ENCODE measurements around the gene ATG4D. TPM values are rescaled to one million over a fixed set of nuclear protein-coding genes. Genes with fewer than 3 reads are reported as not detected.

Gene ATG4D
- total RNA-seq, 4 donors from 2014 or later, result 5.2 to 20.7 (median 6.9) TPM

DNA sequence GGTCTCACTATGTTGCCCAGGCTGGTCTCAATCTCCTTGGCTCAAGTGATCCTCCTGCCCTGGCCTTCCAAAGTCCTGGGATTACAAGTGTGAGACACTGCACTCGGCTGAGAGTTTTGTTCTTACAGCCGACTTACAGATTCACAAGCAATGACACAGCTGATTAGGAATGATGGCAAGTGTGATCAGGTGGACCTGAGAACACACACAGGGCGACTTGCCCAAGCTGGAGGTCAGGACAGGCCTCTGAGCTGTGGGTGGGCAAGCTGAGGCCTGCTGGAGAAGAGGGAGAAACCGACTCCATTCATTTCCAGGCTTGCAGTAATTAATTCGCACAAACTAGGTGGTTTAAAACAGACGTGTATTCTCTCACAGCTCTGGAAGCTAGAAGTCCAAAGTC, 8.1 kb upstream of the ATG4D start:
- TF ChIP-seq, protein P1, sequence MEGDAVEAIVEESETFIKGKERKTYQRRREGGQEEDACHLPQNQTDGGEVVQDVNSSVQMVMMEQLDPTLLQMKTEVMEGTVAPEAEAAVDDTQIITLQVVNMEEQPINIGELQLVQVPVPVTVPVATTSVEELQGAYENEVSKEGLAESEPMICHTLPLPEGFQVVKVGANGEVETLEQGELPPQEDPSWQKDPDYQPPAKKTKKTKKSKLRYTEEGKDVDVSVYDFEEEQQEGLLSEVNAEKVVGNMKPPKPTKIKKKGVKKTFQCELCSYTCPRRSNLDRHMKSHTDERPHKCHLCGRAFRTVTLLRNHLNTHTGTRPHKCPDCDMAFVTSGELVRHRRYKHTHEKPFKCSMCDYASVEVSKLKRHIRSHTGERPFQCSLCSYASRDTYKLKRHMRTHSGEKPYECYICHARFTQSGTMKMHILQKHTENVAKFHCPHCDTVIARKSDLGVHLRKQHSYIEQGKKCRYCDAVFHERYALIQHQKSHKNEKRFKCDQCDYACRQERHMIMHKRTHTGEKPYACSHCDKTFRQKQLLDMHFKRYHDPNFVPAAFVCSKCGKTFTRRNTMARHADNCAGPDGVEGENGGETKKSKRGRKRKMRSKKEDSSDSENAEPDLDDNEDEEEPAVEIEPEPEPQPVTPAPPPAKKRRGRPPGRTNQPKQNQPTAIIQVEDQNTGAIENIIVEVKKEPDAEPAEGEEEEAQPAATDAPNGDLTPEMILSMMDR (IDR thresholded peaks at IDR 0.05; ENCODE audit: low read depth), result no peak

DNA sequence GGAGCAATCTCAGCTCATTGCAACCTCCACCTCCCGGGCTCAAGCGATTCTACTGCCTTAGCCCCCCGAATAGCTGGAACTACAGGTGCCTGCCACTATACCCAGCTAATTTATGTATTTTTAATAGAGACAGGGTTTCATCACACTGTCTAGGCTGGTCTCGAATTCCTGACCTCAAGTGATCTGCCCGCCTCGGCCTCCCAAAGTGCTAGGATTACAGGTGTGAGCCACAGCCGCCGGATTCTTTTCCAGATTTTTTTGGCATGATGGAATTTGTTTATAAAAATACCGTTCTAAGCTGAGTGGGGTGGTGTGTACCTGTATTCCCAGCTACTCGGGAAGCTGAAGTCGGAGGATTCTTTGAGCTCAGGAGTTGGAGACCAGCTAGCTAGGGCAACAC, 6.0 kb upstream of the ATG4D start:
- TF ChIP-seq, protein P1 (IDR thresholded peaks at IDR 0.05; ENCODE audit: low read depth), result no peak

DNA sequence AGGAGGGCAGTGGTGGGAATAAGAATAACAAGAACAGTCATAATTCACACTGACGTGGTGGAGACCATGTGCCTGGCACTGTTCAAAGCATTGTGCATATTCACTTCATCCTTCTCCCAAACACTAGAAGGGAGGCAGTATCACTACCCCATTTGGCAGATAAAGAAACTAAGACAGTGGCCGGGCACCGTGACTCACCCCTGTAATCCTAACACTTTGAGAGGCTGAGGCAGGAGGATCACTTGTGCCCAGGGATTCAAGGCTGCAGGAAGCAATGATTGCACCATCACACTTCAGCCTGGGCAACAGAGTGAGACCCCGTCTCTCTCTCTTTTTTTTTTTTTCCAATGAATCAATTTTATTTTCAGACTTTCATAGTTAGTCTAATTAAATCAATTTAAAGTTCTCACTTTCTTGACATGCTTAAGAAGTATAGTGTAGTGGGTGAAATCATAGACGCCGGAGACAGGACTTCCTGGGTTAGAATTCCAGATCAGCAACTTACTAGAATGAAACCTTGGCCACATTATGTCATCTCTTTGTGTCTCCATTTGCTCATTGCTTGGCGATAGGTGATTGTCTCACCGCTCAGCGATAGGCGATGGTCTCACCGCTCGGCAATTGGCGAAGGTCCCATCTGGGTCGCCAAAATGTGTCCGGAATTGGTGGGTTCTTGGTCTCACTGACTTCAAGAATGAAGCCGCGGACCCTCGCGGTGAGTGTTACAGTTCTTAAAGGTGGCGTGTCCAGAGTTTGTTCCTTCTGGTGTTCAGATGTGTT, 5.3 kb upstream of the ATG4D start:
- TF ChIP-seq, protein P1 (IDR thresholded peaks at IDR 0.05; ENCODE audit: low read depth), result no peak

DNA sequence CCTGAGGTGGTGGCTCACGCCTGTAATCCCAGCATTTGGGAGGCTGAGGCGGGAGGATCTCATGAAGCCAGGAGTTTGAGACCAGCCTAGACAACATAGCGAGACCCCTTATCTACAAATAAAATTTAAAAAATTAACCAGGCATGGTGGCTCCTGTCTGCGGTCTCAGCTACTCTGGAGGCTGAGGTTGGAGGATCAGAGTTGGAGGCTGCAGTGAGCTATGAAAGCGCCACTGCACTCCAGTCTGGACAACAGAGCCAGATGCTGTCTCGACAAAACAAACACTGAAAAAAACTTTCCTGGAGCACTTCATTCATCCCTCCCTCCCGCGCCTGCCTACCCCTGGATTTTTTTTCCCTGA, 665 bp upstream of the ATG4D start:
- TF ChIP-seq, protein P1 (IDR thresholded peaks at IDR 0.05; ENCODE audit: low read depth), result no peak

DNA sequence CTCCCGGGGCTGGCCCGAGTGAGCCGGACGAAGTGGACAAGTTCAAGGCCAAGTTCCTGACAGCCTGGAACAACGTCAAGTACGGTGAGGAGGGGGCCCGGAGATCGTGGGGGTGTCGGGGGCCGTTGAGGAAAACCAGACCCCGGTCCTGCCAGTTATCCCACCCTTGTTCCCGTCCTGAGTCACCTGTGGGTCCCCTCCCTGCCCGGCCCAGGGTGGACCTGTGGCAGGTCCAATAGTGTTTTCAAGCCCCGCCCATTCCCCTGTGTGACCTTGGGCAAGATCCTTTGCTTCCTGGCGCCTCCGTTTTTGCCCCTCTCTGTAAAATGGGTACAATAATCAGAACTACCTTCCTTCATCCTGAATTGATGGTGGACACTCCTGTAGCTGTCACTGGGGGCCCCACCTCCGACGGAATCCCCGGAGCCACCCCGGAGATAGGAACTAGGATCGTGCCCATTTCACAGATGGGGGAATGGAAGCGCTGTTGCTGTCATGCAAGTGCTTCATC, 593 bp downstream of the ATG4D start:
- TF ChIP-seq, protein P1 (IDR thresholded peaks at IDR 0.05; ENCODE audit: low read depth), result no peak

DNA sequence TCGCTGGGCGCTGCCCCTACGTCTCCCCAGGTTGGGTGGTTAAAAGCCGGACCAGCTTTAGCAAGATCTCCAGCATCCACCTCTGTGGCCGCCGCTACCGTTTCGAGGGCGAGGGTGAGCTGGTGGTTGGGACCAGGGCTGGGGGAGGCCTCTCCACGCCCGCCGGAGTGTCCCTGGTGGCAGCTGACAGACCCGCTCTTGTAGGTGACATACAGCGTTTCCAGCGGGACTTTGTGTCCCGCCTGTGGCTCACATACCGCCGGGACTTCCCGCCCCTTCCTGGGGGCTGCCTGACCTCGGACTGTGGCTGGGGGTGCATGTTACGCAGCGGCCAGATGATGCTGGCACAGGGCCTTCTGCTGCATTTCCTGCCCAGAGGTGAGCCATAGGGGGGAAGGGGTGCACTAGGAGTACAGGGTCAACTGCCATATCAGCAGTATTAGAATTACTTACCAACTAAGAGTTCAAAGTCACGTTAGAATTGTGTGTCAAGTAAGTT, 1.1 kb downstream of the ATG4D start:
- TF ChIP-seq, protein P1 (IDR thresholded peaks at IDR 0.05; ENCODE audit: low read depth), result no peak

DNA sequence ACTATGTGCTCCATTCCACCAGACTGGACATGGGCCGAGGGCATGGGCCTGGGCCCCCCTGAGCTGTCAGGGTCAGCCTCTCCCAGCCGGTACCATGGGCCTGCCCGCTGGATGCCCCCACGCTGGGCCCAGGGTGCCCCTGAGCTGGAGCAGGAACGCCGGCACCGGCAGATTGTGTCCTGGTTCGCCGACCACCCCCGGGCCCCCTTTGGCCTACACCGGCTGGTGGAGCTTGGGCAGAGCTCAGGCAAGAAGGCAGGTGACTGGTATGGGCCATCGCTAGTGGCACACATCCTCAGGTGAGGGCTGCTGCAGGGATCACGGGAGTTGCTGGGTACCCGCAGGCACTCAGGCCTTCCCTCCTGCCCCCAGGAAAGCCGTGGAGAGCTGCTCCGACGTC, 3.1 kb downstream of the ATG4D start:
- TF ChIP-seq, protein P1 (IDR thresholded peaks at IDR 0.05; ENCODE audit: low read depth), result no peak
